GM12891 (cell line): Measurements from ENCODE around the gene RAC2.

Experiments used
- DNase-seq: peaks from one replicate; pipeline ENCODE4 v3.0.0; 2011; ENCODE audit warnings: low spot score; ENCODE audit not compliant: insufficient read length
- FAIRE-seq: peaks from 2 replicates; lab custom pipeline; 2011; peaks lifted over from hg19 to GRCh38; lab: Jason Lieb, UNC
- PAX5 ChIP-seq: IDR thresholded peaks from 2 replicates; pipeline ENCODE4 v1.6.1; 2011; ENCODE audit warnings: low read length, moderate library complexity, mild to moderate bottlenecking; ENCODE audit not compliant: insufficient read depth, severe bottlenecking
- POLR2A ChIP-seq: IDR thresholded peaks from 2 replicates; pipeline ENCODE4 v1.6.1; 2011; ENCODE audit warnings: low read depth, low read length, control low read depth
- POLR2AphosphoS5 ChIP-seq: IDR thresholded peaks from 2 replicates; pipeline ENCODE4 v1.6.1; 2011; ENCODE audit warnings: low read depth, low read length, control low read depth
- POU2F2 ChIP-seq: IDR thresholded peaks from 2 replicates; pipeline ENCODE4 v1.6.1; 2011; ENCODE audit warnings: low read depth, mild to moderate bottlenecking, control low read depth, low read length, moderate library complexity
- SPI1 ChIP-seq: IDR thresholded peaks from 2 replicates; pipeline ENCODE4 v1.6.1; 2011; ENCODE audit warnings: low read depth, low read length, control low read depth
- TAF1 ChIP-seq: IDR thresholded peaks from 2 replicates; pipeline ENCODE4 v1.6.1; 2011; ENCODE audit warnings: low read depth, low read length, control low read depth

RAC2 gene

GRCh38 chr22:37213941-37214730 lies 29.9 kb downstream of the RAC2 start:
- DNase-seq (no peak), FAIRE-seq (peak; percentile 20)
- TF ChIP-seq POLR2AphosphoS5: no peak
- no peak for TF ChIP-seq POU2F2
- no peak for TF ChIP-seq SPI1
- no peak for TF ChIP-seq POLR2A
- TF ChIP-seq PAX5: no peak
- TF ChIP-seq TAF1: no peak

- no peak for DNase-seq
- FAIRE-seq: no peak
- TF ChIP-seq PAX5 (no peak), SPI1 (no peak), POU2F2 (no peak), TAF1 (no peak), POLR2A (no peak), POLR2AphosphoS5 (no peak)
These were observed 30.7 kb downstream of the RAC2 start for GRCh38 chr22:37213218-37213855.

GRCh38 chr22:37212174-37212906 lies 31.7 kb downstream of the RAC2 start, which contains the start of gene SSTR3:
Gene SSTR3 (minus strand): TSS chr22:37212477. CDS start chr22:37207803, 4,674 bp downstream.
- no peak for DNase-seq
- TF ChIP-seq TAF1 (no peak), PAX5 (no peak), POU2F2 (no peak)
- no peak for FAIRE-seq

GRCh38 chr22:37211866-37212173 lies 32.2 kb downstream of the RAC2 start:
- no peak for DNase-seq
- TF ChIP-seq TAF1 (no peak), PAX5 (no peak), POU2F2 (no peak), POLR2AphosphoS5 (no peak), POLR2A (no peak), SPI1 (no peak)
- no peak for FAIRE-seq

- no peak for FAIRE-seq
- no peak for DNase-seq
These were observed 32.8 kb downstream of the RAC2 start for GRCh38 chr22:37211075-37211865.

GRCh38 chr22:37210041-37210803 lies 33.8 kb downstream of the RAC2 start:
- FAIRE-seq (no peak), DNase-seq (no peak)
- TF ChIP-seq POLR2AphosphoS5 (no peak), PAX5 (no peak), SPI1 (no peak), POLR2A (no peak)

More at GRCh38 chr22:37211075-37211865, 32.8 kb downstream of the RAC2 start:
- no peak for TF ChIP-seq SPI1
- TF ChIP-seq PAX5: no peak
- no peak for TF ChIP-seq TAF1
- no peak for TF ChIP-seq POU2F2
- TF ChIP-seq POLR2AphosphoS5: no peak
- TF ChIP-seq POLR2A: no peak

GRCh38 chr22:37209140-37209845 lies 34.8 kb downstream of the RAC2 start:
- FAIRE-seq: no peak
- no peak for TF ChIP-seq POU2F2
- no peak for TF ChIP-seq TAF1
- no peak for DNase-seq

GRCh38 chr22:37208401-37209139 lies 35.5 kb downstream of the RAC2 start:
- FAIRE-seq (no peak), DNase-seq (no peak)
- no peak for TF ChIP-seq TAF1
- no peak for TF ChIP-seq POU2F2
- TF ChIP-seq SPI1: no peak
- no peak for TF ChIP-seq POLR2AphosphoS5
- no peak for TF ChIP-seq PAX5
- no peak for TF ChIP-seq POLR2A
